Stimulated activated CD8-positive, alpha-beta memory T cell treated with anti-CD3 and anti-CD28 coated beads, Interleukin-7, amount 100 ng/mL, for 24 hours (primary cell): ENCODE results near the gene TSPAN18.

Source experiments
- DNase-seq: peaks from one replicate; pipeline ENCODE4 v3.0.0-alpha.2; 2020; ENCODE audit warnings: low read depth

The TSPAN18 gene

DNA sequence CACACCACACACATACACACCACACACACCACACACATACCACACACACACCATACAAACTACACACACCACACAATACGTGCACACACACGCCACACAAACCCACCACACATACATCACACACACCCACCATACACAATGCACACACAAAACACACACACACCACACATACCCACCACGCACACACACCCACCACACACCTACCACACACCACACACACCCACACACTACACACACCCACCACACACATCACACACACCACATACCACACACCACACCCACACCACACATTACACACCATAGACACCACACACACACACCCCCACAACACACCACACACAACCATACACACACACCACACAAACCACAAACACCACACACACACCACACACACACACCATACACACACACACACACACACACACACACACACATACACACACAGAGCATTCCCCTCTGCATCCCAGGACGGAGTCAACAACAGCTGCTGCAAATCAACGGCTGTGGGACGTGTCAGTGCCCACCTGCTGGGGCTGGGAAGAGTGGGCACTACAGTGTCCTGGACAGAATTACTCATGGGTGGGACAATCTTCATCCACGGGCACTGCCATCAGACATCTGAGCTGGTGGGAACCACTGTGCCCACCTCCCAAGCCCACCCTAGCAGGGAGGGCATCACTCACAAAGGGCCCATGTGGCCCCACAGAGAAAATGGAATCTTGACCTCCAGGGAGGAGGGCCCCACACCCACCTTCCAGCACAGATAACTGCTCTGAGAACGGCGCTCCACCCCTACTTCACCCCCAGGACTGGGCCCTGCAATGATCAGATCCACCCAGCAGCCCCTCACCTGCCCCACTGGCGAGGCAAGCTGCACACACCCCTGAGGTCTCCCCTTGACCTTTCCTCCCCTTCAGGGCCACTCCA lies 215.5 kb downstream of the TSPAN18 start:
- DNase-seq, result no peak

DNA sequence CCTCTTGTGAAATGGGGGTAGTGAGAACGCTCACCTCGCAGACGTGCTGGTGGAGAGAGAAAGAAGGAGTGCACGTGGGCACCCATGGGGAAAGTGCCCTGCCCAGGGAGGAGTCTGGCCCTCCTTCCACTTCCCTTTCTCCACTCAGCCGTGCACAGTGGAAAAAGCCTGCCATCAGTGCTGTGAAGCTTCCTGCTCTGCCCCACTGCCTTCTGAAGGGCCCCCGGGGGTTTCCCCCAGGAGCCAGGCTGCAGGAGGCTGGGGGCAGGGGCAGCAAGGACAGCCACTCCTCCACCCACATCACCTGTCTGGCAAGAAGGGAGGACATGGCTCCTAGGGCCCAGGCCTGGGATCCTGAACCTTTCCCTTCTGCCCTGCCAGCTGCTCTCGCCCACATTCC lies 216.4 kb downstream of the TSPAN18 start:
- DNase-seq, result no peak

DNA sequence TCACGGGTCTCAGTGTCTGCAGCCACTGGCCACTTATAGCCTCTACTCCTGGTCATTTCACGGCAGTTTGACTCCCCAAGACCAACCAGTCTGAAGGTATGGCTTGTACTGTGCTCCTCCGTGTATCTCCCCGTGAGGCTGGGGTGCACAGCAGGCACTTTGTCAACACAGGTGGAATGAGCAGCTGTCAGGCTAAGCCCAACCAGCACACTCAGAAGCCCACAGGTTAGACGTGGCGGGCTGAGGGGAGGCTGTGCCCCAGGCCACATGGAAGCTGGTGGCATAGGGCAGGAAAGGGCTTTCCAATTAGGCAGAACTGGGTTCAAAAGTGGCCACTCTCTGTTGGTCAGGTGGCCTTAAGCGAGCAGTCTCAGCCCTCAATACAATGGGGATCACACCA lies 216.9 kb downstream of the TSPAN18 start:
- no peak for DNase-seq

DNA sequence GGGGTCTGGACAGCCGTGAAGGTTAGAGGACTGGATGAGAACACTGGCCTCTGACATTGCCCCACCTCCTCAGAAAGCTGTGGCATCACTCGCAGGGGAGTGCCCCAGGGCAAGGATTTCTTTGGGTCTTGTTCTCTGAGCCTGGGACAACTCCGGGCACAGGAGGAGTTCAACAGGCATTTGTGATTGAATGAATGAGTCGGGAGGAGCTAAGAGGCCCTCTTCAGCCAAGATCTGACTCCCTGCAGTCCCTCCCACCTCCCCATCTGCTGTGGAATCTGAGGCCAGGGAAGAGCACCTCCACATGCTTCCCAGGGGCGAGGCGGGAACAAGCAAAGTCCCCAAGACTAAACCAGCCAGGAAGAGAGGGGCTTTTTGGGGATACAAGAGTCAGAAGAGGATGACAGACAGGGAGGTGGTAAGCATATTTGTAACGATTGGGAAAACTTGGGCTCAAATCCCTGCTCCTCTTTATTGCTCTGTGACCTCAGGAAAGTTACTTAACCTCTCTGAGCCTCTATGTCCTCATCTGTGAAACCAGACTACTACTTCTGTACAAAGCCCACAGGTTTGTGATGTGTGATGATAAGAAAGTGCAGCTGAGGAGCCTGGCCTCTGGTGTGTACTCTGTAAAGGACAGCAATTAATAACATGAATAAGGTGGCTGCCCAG lies 217.6 kb downstream of the TSPAN18 start:
- DNase-seq, result no peak

DNA sequence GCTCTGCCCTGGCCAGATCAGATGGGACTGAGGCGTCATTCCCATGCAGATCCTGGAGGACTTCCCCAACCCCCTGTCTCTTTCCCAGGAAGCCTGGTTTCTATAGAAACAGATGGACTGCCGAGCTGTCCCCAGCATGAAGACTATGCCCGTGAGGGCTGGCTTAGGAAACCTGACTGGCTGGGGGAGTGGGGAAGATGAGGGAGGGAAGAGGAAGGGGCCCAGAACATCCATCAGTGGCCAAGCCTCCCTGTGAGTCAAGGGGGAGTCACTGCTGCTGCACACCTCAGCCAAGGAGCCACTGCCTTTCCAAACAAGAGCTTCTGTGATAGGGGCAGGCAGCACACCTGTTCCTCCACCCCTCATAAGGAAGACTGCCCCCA lies 218.1 kb downstream of the TSPAN18 start:
- no peak for DNase-seq

DNA sequence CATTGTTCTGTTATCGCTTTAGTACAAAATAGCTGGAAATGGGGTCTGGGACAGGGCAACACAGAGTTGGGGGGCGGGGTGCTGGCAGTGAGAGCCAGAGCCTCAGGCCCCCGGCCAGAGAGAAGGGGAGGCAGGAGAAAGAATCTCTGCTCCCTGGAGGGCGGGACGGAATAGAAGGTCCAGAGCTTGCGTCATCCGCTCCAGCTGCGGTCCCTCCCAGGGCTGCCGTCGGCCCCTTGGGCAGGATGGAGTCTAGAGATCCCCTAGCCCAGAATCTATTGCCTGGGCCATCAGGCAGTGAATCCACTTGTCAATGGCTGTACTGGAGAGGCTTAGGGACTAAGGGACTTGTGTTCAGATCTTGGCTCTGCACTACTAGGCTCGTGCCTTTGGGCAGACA lies 218.9 kb downstream of the TSPAN18 start:
- DNase-seq, result no peak

DNA sequence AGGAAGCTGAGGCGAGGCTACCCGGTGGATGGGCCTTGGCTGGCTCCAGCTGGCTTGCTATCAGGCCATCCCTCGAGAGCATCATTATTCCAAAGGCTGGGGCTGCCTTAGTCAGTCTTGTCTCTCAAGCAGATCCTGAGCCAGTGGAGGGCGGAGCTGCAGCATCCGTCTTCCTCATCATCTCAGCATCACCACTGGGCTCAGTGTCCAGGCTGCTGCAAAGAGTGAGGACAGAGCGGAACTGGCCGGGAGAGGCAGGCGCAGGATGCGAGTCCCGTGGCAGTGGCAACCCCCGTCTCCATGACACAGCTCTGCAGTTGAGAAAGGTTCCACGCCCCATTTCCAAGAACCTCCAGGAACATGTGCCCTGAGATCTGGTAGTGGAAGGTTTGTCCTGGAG lies 219.5 kb downstream of the TSPAN18 start:
- no peak for DNase-seq

DNA sequence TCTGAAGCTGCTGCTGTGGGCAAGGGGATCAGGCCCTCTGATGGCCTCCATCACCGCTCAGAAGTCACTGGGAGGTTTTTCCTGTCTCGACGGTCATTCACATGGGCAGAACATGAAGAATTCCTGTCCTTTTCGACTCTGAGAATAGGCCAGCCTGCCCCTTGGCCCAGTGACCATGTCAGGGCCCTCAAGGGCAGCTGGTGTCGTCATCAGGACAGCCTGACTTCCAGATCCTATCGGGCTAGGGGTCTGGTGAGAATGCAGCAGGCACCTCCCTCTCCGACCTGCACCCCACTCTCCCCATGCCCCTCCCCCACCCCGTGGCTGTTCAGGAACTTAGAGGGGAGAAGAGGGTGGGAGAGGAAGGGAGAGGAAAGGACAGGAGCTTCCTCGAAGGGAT lies 220.4 kb downstream of the TSPAN18 start:
- DNase-seq, result no peak

DNA sequence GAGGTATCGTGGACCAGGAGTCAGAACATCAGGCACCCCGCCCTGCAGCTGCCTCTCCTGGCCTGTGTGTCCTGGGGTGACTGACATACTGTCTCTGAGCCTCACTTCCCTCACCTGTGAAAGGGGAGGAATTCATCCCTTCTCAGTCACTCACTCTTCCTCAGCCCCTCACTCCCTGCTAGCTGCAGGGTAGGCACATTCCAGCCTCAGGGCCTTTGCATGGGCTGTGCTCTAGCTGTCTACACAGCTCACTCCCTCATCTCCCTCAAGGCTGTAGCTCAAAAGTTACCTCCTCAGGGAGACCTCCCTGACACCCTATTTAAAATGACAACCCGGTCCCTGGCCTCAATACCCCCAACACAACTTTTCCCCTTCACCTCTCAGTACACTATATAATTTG lies 221.4 kb downstream of the TSPAN18 start:
- no peak for DNase-seq

DNA sequence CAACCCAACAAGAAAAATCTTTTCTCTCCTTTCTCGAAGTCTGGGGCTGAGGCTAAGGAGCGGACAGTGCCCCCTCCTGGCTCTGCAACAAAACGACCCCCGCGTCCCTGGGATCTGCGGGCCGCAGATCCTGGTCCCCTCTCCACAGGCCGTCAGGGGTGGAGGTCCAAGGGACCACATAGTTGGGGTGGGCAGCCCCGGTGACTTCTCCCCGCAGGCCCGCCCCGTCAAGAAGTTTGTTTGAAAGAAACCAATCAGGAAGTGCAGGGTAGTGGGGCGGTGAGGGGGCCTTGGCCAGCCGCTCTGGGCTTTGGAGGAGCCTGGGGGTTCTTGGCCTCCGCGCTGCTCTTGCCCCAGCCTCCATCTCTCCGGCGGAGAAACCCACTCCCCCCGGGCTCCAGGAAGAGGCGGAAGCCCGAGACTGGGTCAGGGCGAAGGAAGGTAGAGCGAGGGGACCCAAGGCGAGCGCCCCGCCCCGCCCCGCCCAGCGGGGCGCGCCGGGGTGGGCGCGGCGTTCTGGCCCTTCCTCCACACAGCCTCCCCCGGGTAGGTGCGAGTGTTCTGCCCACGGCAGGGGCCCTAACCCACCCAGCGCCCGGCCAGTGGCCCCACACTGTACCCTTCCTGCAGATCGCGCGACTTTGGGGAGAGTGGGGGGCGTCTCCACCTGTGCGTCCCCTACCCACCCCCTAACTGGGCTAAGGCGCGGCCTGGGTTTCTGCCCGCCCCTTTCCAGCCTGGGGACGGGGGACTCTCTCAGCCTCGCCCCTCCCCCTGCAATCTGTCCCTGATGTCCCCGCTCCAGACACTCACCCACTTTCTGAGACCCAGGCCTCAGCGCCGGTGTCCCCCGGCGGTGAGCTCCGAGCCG lies 222.6 kb downstream of the TSPAN18 start:
- no peak for DNase-seq

DNA sequence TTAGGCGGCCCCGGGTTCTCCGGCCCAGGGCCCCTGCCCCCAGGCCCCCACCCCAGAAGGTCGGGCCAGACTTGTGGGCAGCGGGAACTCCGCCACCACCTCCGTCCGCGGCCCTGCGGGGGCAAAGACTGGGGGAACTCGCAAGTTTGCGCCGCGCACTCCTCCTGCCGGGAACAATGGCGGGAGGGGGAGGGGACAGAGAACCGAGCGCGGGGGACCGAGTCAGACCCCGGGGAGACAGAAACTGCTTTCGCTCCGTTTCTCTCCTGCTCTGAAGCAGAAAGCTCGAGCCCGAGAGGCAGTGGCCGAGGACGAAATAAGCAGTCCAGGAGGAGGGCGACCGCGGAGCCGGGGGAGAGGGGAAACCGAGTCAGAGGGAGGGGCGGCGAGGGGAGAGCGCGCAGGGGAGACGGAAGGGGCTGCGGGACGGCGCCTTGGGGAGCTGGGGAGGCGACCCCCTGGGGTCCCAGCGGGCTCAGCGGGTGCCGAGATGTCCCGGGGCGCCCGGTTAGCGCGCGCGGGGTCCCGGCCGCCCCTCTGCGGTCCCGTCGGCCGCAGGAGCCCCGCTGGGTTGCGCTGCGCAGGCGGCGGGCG lies 223.4 kb downstream of the TSPAN18 start:
- no peak for DNase-seq

DNA sequence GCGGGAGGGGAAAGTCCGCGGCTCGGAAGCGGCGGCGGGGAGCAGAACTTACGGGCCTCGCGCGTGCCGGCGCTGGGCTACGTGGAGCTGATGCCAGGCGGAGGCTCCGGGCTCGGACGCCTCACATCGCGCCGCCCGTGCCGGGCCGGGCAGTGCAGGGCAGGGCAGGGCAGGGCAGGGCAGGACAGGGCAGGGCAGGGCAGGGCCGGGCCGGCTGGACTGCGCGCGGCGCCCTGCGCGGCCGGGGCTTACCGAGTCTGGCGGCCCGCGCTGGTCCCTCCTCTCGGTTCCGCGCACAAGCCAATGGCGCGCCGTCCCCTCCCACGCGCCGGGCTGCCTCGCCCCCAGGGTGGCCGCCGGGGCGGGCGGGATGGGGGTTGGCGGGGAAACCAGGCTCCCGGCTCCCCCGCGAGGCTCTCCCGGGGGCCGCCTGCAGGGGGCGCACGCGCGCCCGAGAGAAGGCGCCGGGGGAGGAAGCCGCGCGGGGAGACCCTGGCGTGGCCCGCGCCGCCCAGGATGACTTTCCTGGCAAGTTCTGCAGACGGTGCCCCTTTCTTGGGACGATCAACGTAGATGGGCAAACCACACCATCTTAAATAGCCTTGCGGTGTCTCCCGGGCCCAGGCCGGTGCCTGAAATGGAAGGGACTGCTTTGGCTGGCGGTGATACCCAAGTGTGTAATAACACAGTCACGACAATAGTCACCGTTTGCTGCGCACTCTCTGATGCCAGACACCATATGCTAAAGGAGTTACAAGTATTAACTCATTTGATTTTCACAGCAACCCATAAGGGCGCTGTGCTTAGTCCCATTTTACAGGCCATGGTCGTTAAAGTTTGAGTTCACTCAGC lies 224.1 kb downstream of the TSPAN18 start, which contains the start of gene TP53I11:
Gene TP53I11, minus strand, starts transcription at position 259 of the 852 bp plus-strand sequence. CDS start 12,548 bp downstream, outside the sequence.
- peak; percentile 20 for DNase-seq

DNA sequence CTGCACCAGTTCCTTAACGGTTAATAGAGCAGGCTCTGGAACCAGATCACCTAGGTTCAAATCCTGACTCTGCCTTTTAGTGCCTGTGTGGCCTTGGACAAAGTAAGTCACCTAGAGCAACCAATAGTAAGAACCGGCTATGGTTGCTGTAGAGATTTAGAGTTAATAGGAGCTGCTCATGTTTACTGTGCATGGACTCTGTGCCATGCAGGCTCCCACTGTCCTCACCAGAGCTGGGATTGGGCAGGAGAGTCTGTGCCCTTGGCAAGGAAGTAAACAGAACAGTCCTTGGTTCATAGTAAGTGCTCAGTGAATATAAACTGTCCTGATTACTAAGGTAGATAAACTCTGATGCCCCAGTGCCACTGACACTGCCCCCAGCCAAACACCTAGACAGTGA lies 225.3 kb downstream of the TSPAN18 start:
- no peak for DNase-seq

DNA sequence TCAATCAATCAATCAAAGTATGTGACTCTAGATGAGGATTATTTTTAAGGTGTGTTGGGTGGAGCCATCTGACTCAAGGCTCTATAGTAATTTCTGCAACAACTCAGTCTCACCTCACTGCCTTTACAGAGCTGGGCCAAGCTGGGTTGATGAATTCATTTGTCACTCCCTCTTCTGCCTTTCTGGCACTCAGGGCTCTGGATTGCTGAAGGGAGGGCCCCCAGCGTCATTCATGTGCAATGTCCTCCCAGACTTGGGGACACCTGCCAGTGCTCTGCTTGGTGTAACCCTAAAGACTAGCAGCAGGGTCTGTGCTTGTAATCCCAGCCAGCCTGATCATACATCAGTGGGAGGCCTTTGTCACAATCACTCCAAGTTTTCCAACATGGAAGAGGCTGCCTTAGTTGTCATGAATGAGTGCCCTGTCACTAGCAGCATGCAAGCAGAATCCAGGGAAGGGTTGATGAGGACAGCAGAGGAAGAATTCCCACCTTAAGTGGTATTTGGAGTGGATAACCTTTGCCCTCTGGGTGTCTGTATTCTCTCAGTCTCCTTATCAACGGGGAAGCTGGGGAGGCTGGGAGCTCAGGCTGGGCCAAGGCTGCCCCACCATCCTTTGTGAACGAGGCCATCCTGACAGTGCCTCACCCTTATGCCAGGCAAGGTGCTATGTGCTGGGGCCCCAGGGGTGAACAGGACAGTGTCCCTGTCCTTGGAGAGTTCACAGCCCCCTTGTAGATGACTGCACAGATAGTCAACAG lies 225.9 kb downstream of the TSPAN18 start:
- DNase-seq, result no peak

DNA sequence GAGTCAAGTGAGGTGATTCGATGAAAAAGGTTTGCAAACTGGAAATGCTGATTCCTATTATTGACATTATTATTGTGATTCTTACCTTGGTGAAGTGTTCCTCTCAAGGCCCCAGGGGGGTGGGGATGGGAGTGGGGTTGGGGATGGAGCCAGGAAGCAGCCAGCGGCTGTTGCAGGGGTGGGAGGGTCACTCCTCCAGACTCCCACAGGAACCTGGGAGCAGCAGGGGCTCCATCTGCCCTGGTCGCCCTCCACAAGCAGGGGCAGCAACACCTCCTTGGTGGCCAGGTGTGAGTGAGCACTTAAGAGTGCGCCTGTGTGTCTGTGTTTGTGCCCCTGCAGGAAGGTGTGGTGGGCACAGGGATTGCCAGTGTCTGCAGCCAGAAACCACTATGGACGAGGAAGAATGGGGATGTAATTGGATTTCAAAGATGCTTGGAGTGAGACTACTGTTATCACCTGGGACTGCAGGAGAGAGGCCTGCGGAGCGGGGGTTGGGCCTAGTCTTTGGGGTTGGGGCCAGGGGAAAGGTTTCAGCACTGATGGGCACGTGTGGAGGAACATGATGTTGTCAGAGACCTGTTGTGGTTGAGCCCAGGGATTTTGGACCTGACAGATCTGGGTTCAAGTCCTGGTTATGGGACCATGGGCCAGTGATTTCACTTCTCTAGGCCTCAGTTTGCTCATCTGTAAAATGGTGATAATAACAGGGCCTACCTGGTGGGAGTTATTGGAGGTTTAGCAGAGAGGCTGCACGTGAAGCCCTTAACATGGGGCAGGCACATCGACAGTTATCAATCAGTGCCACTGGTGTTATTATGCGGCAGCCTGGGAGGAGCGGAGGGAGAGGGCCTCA lies 227.5 kb downstream of the TSPAN18 start:
- DNase-seq, result no peak

DNA sequence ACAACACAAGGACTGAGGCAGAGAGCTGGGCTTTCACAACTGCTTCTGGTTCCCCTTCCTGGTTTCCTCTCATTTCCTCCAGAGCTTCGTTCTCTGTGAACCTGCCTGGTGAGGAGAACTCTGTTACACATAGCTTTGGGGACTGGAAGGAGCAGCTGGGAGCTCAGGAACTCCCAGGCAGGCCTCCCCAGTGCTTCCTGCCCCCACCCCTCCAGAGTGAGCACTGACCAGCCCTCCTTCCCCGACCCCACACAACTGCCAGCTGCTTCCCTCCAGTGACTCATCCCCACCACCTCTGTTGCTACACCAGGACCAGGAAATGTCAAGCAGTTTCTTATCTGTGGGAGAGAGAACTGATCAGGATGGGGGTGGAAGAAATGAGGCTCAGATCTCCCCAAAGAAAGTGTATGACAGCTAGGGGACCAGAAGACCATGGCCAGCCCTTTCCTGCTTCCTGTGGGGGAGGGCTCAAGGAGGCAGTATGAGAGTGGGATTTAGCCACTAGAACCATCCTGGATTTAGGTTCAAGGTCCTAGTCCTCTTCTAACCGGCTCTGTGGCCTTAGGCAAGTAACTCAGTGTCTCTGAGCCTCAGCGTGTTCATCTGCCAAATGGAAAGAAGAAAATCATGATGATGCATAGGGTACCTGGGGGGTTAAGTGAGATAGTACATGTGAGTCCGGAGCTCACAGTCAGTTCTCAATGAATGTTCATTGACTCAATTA lies 228.4 kb downstream of the TSPAN18 start:
- no peak for DNase-seq

DNA sequence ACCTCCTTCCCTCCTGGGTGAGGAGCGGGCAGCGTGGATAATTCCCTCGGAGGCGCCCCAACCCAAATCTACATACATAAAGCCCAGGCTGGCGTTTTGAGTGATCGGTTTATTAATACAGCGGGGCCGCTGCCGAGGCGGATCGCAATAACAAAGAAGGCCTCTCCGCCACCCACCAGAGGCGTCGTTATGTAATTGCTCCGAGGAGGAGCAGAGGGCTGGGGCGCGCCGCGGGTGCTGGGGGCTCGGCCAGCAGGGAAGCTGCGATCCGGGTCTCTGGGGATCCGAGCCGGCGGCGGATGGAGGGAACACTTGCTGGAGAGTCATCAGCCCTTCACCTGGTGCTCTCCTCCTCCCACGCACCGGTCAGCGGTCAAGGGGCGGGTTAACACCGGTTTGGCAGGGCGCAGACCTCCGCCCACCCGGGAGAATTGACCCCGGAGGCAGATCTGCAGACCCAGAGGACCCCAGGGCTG lies 230.3 kb downstream of the TSPAN18 start:
- no peak for DNase-seq

DNA sequence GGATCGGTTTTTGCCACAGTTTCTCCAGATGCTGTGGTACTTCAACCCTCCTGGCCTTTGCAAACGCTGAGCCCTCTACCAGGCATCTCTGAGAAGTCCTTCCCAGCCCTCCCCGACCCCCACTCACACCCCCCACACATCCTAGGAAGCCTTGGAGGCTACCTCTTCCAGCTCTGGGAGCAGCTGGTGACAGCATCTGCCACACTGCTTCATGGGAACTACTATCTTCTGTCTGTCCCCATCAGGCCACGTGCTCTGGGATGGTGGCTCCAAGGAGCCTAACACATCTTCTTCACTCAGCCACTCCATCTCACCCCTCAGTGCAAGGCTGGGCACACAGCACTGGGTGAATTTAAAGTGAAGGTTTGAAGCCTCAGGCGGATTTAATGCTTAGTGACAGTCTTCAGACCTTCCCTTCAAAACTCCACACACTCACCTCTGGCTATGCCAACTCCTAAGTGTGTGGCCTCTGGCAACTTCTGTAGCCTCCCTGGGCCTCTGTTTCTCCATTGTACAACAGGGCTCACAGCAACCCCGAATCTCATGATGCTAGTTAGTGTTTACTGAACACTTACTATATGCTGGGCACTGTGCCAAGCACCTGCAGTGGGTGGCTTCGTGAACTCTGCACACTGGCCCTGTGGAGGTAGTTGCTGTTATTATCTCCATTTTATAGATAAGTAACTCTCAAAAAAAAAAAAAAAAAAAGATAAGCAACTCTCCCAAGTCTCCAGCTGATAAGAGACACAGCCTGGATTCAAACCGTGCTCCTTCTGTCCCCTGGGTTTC lies 231.2 kb downstream of the TSPAN18 start:
- DNase-seq, result no peak
